HFFc6 (cell line): ENCODE measurements around the gene TSPAN9. TPM values are rescaled to one million over a fixed set of nuclear protein-coding genes. Genes with fewer than 3 reads are reported as not detected.

Experiments
- DNase-seq: peaks from one replicate; pipeline ENCODE4 v3.0.0-alpha.2; 2018
- H3K27ac Mint-ChIP-seq: 2 replicates; pipeline ENCODE4 v1.8.0; 2020; ENCODE audit warnings: mild to moderate bottlenecking, mixed read lengths
- H3K27me3 Mint-ChIP-seq: 2 replicates; pipeline ENCODE4 v1.8.0; 2021; ENCODE audit warnings: mild to moderate bottlenecking, moderate library complexity, mixed read lengths; ENCODE audit not compliant: insufficient read depth
- H3K36me3 Mint-ChIP-seq: 2 replicates; pipeline ENCODE4 v1.8.0; 2021; ENCODE audit warnings: low read depth, mixed read lengths
- H3K4me1 Mint-ChIP-seq: 2 replicates; pipeline ENCODE4 v1.8.0; 2020; ENCODE audit warnings: low read depth, mixed read lengths
- H3K4me3 Mint-ChIP-seq: 2 replicates; pipeline ENCODE4 v1.8.0; 2020; ENCODE audit warnings: mild to moderate bottlenecking, moderate library complexity, mixed read lengths
- H3K9me3 Mint-ChIP-seq: 2 replicates; pipeline ENCODE4 v1.8.0; 2020; ENCODE audit warnings: mild to moderate bottlenecking, mixed read lengths
- total RNA-seq, 6 experiments: library from RNA; stranded (reverse); fragmentation: NEBNext Ultra II Directional; extraction: Animal tissue kit (Norgen Biotek cat#: 25700); gene quantifications; 2 replicates in 1 of 6; 3 replicates in 5 of 6; pipeline ENCODE4 v1.2.3, GENCODE V29; 2021
- TF ChIP-seq, protein P1 (sequence below): fragments of 200-600 bp; sonication (generic); IDR thresholded peaks from 2 replicates; pipeline ENCODE4 v1.5.0; 2021; ENCODE audit warnings: antibody characterized with exemption, mild to moderate bottlenecking

TSPAN9 gene
- total RNA-seq, 6 experiments from 2014 or later = 18.1 to 35.8 (median 22.7) TPM

DNA sequence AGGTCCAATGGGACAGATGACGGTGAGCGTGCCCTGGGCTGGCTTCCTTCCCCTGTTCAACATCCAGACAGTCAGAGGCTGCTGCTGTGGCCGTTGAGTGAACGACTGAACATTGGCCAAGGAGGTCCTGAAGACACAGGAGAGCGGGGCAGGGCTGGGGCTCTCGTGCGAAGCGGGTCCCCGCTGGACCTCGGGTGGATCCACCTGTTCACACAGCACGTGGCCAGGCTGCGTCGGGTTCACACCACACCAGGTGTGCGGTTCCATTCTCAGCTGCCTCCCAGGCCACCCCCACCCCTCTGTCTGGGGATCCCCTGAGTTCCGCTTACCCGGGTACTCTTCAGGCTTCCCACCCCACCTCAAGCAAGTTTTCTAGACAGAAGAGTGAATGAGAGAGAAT is 214.8 kb downstream of the TSPAN9 start:
- no peaks in the 10 kb centered on the region for H3K9me3 Mint-ChIP-seq
- DNase-seq = no peak
- no peak overlapping the region for H3K4me3 Mint-ChIP-seq
- peaks cover 14% of the 10 kb centered on the region for H3K4me1 Mint-ChIP-seq
- H3K27me3 Mint-ChIP-seq = peaks cover 12% of the 10 kb centered on the region
- TF ChIP-seq, protein P1, sequence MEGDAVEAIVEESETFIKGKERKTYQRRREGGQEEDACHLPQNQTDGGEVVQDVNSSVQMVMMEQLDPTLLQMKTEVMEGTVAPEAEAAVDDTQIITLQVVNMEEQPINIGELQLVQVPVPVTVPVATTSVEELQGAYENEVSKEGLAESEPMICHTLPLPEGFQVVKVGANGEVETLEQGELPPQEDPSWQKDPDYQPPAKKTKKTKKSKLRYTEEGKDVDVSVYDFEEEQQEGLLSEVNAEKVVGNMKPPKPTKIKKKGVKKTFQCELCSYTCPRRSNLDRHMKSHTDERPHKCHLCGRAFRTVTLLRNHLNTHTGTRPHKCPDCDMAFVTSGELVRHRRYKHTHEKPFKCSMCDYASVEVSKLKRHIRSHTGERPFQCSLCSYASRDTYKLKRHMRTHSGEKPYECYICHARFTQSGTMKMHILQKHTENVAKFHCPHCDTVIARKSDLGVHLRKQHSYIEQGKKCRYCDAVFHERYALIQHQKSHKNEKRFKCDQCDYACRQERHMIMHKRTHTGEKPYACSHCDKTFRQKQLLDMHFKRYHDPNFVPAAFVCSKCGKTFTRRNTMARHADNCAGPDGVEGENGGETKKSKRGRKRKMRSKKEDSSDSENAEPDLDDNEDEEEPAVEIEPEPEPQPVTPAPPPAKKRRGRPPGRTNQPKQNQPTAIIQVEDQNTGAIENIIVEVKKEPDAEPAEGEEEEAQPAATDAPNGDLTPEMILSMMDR = no peak
- H3K36me3 Mint-ChIP-seq = no peaks in the 10 kb centered on the region
- H3K27ac Mint-ChIP-seq = no peak overlapping the region

DNA sequence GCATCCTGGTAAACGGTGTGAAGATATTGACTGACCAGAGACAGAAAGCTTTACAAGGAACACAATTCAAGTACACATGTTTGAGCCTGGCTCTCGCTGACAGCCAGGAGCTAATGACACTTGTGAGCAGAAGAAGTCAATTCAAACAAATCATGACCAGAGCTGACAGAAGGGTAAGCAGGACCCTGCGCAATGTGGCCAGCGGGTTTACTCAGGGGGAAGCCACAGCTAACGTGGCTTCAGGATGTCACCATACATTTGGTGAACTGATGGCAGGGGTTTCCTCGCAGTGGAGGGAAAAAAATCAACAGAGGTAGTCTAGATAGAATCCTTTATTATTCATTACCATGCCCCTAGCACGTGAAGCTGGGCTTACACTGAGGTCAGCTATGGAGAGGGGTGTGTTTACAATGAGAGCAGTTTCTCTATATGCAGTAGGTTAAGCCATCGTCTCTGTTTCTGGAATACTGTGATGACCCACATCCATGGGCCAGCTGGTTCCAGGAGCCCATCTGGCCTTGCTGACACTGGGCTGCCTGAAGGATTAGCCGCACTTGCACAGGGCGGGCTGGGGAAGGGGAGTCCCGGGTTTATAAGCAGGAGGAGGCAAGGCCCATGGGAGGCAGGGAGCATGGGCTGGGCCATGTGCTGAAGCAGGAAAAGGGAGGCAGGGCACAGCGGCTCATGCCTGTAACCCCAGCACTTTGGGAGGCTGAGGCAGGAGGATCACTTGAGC is 215.7 kb downstream of the TSPAN9 start:
- Mint-ChIP-seq H3K9me3 (no peaks in the 10 kb centered on the region), H3K36me3 (no peaks in the 10 kb centered on the region), H3K27me3 (peaks cover 15% of the 10 kb centered on the region), H3K4me1 (peaks cover 14% of the 10 kb centered on the region), H3K4me3 (no peak overlapping the region), H3K27ac (no peak overlapping the region)
- no peak for DNase-seq
- TF ChIP-seq, protein P1 = no peak

DNA sequence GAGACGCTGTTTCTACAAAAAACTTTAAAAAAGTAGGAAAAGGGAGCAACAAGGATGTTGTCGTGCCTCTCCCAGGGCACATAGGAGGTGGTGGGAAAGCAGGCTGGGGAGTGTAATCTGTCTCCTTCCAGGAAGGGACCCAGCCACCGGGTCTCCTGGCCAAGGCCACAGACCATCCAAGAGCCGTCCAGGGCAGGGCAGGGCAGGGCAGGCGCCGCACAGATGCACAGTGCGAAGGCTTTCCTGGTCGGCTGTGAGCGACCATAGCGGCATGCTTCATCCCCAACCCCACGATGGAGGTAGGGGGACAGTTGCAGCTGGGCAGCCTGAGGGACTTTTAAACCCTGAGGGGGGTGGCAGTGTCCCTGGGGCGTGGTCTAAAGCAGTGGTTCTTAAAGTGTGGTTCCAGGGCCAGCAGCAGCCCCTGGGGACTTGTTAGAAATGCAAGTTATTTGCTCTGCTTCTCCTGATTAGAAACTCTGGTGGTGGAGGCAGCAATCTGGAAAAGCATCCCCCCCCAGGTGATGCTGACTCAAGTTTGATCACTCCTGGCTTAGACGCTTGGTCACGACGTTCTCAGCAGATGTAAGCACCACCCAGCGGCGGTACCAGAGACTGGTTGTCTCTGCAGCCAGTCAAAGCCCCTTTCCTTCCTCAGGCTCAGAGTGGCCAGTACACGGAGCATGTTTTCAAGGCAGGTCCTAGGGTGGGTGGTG is 216.4 kb downstream of the TSPAN9 start:
- H3K36me3 Mint-ChIP-seq = no peaks in the 10 kb centered on the region
- no peak overlapping the region; the same call in 1 of the 2 replicates for H3K27ac Mint-ChIP-seq
- no peaks in the 10 kb centered on the region for H3K9me3 Mint-ChIP-seq
- H3K27me3 Mint-ChIP-seq = peaks cover 9% of the 10 kb centered on the region
- TF ChIP-seq, protein P1 = peak; percentile 38; the same call in 1 of the 2 replicates
- H3K4me1 Mint-ChIP-seq = peaks cover 14% of the 10 kb centered on the region
- no peak overlapping the region for H3K4me3 Mint-ChIP-seq
- DNase-seq = peak; percentile 25

DNA sequence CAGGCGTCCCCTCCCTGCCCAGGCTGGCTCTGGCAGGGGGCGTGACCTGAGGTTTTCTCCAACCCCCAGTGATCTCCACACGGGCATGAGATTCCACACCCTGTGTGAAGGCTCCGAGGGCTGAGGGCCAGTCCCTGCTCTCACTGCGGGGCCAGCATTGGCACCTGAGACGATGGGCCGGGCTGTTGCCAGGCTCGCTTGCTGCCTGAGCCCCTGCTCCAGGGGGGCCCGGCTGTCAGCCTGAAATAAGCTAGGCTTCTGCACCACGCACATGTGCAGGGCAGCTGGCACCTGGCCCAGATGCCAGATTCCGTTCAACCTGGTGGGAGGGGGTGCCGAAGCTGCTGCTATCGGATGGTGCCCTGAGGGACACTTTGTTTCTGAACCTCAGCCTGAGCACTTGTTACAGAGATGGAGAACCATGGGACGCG is 217.3 kb downstream of the TSPAN9 start:
- no peak for DNase-seq
- Mint-ChIP-seq H3K36me3 (no peaks in the 10 kb centered on the region), H3K4me1 (peaks cover 19% of the 10 kb centered on the region), H3K27ac (no peak overlapping the region), H3K27me3 (peaks cover 9% of the 10 kb centered on the region), H3K9me3 (no peaks in the 10 kb centered on the region), H3K4me3 (no peak overlapping the region)
- TF ChIP-seq, protein P1 = no peak

DNA sequence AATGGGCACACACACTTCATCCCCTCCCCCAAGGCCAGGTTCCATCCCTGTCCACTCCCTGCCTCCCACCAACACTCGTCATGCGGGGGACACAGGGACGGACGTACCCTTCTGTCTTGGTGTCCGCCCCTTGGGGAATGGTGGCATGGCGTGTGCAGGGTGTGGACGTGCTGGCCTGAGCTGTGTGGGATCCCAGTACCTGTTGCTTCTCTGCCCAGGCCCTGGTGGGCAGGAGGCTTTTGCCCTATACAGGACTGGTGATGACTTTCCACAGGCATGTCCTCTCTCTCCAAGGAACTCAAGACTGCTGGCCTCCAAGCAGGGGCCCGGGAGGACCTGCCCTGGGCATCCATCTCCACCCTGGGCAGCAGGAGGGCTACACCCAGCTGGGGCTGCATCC is 218.0 kb downstream of the TSPAN9 start:
- Mint-ChIP-seq H3K9me3 (no peaks in the 10 kb centered on the region), H3K27me3 (peaks cover 9% of the 10 kb centered on the region), H3K36me3 (no peaks in the 10 kb centered on the region), H3K27ac (no peak overlapping the region), H3K4me1 (peaks cover 26% of the 10 kb centered on the region), H3K4me3 (no peak overlapping the region)
- no peak for DNase-seq
- TF ChIP-seq, protein P1 = no peak
